NCI-H187 treated with DMSO at 0.1 percent for 48 hours (cell line): Measurements from ENCODE around the gene SEC24D.
A peak's percentile ranks its signal among the peaks of the same experiment; 100 is the strongest.

ENCODE experiments used
- DNase-seq: peaks from one replicate; lab custom pipeline; 2025; lab: John Stamatoyannopoulos, UW

SEC24D gene

DNA sequence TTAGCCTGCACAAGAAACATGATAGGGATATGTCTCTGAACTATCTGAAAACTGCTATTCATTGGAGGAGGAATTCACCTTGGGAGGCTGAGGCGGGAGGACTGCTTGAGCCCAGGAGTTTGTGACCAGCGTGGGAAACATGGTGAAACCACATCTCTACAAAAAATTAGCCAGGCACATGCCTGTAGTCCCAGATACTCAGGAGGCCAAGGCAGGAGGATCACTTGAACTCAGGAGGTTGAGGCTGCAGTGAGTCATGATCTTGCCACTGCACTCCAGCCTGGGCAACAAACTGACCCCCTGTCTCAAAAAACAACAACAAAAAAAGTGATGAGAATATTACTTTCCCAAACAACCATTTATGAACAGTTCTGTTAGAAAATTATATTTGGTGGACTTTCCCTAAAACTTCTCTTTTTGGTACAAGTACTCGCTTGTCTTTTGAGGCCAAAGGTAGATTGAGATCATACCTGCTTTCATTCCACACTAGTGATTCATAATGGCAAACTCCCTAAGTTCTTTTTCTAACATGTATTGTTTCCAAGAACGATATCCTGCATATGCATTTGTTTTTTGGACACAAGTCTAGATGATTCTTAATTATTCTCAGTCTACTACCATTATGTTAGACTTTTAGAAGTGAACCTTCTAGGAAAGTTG lies 117.3 kb downstream of the SEC24D start:
- no peak for DNase-seq

DNA sequence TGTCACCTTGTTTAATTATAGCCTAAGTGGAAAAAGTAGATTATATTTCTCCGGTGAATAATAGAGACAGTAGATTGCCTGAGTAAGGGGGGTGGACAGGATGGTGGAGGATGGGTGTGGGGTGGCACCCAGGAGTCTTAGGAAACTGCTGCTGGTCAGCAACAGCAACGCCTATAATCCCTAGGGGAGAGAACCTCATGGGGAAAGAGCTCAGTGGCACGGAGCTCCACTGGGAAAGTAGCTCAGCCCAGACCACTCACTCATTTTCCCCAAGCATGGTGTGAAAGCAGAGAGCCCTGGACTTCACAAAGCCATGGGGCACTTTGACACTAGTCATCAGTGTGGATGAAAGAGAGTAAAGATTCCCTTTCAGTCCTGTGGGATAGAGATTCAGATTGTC lies 119.6 kb downstream of the SEC24D start:
- no peak for DNase-seq

DNA sequence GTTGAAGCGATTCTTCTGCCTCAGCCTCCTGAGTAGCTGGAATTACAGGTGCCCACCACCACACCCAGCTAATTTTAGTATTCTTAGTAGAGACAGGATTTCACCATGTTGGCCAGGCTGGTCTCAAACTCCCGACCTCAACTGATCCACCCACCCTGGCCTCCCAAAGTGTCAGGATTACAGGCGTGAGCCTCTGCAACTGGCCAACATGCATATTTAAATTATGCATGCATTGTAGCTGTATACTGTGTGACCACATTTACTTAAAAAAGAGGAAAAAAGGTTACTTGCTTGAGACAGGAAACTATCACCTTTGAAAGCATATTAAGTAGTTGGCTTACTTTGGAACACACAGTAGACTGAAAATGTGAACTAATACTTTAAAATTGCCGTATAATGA lies 121.2 kb downstream of the SEC24D start:
- no peak for DNase-seq

DNA sequence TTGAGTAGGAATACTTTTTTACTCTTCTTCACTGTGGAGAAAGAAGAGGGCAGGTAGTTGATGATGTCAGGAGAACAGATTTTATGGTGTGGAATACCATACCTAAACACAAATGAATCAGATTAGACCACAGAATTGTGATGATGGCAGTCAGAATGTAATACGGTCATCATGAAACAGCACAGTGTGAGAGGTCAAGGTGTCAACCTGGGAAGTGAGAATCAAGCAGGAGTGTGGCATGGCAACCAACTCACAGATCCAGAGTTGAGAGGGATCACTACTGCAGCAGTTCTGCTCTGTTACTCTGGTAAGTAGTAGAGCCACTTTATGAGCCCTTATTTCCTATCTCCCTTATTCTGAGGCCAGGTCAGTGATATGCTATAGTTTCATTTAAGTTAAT lies 123.1 kb downstream of the SEC24D start:
- no peak for DNase-seq

DNA sequence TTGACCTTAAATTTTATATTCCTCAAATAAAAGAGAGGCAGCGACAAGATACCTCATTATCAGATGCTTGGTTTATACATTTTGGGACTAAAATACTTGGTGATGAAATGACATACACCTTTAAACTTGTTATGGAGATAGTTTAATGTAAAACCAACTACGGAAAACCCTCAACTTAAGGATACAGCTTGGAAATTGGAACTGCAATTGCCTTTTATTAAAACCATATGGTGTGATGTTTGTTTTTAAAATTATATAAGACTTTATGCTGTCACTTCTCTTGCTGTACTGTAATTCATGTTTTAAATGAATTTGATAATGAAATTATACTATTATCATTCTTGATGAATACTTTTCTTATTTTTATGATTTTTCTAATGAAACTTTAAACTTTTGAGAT lies 124.9 kb downstream of the SEC24D start:
- no peak for DNase-seq

DNA sequence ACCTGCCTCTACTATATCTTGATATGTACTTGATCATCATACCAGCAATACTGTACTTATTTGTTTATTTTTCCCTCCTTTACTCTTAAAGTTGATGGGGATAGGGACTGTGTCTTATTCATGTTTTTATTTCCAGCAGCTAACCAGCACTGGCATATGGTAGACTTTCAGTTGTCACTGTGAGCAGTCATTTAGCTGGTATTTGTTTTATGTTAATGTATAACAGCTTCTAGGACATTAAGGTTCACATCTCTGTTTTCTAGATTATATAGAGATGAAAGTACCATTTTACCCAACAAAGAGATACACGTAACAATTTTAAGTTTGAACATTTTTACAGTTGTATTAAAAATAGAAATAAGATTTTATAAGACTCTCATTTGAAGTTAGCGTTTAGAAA lies 132.8 kb downstream of the SEC24D start:
- no peak for DNase-seq

DNA sequence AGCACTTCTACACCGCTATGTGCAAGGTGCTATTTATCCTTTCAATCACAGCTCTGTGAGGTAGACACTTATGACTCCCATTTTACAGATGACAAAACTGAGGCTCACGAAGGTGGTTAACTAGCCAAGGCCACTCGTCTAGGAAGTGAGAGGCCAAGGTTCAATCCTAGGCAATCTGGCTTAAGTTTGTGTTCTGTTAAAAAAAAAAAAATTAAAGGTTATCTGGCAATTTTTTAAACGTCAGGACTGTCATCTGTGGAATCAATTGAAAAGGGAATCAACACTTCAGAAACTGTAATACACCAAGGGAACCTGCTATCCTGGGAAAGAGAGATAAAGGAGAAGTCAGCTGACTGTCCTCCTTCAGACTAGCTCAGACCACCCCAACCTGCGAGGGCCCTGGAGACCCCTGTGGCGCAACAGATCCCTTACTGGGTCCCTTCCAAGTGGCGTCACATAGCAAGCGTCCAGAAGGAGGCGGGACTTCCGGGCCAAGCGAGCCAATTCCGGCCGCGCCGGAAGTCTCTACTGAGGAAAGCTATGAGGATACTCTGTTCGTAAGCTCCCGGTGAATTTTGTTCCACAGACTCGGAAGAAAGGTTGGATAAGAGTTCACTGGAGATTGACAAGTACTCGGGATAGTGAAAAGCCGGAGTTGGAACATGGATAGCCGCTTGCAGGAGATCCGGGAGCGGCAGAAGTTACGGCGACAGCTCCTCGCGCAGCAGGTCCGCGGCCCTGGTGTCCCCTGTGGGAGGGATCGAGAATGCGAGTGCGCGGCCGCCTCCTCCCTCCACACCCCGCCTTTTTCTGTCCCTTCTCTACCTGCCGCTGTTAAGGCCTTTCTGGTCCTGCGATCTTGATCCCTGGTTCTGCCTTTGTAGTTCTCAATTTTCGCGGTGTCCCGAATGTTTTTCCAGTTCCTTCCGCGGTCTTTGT lies 150.8 kb downstream of the SEC24D start, which contains the start of gene METTL14:
Gene METTL14 (plus strand): TSS at position 520 of the 939 bp plus-strand sequence. CDS start 143 bp downstream, at position 663.
- DNase-seq = peak; percentile 13

DNA sequence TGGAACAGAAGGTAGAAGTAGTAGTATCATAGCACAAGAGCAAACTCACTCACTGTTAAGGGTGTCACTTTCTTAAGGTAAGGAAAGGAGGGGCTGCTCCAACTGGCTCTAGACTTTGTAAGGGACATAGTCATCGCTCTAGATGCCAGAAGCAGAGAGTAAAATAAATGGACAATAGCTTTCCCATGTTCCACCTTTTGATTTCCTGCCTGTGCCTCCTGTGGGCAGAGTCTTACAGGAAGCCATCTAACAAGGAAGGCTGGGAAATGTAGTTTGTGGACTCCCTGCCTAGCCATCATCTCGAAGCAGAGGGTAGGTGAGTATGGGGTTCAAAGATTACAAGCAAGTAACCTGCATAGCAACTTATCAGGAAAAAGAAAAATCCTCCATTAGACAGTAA lies 152.4 kb downstream of the SEC24D start:
- DNase-seq = no peak

DNA sequence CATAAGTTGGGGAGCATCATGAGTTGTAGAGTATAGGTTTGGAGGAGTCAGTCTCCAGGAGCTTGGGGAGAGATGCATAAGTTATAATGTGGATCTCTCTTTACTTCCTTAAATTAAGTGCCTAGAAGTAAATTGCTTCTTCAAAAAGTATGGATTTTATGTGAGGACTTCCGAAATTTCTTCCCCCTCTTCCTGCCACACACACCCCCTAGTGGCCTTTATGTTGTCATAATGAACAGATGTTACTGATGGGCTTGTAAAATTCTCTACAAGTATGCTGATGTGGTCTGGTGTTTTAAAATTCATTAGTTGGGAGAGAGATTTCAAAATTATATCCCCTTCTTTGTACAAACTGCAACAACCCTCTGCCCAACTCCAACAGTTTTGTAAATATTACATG lies 153.0 kb downstream of the SEC24D start:
- DNase-seq = no peak

DNA sequence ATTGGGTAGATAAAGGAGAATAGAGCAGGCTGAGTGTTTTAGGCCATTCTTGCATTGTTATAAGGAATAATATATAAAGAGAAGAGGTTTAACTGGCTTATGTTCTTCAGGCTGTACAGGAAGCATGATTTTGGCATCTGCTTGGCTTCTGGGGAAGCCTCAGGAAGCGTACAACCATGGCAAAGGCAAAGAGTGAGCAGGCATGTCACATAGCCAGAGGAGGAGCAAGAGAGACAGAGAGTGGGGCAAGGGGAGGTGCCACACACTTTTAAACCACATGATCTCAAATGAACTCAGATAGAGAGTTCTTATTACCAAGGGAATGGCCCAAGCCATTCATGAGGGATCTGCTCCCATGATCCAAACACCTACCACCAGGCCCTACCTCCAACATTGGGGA lies 155.1 kb downstream of the SEC24D start:
- DNase-seq = no peak

DNA sequence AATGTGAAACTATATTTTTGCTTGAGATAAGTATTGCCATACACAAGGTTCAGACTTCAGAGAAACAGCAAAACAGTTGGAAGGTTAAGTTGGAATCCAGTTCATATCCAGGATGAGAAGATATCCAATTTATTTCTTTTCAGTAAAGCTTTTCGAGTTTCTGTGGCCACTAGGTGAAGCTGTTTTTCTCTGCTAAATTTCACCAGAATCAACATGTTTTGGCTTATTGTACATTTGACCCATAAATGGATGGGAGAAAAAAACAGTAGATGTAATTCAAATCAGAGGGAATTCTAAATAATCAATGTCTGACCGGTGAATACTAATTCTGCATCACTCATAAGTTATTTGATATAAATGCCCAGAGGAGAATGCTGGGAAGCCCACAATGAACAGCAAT lies 159.8 kb downstream of the SEC24D start:
- DNase-seq = no peak
